Measurements from ENCODE around the gene AKR1B15. TPM values are rescaled to one million over a fixed set of nuclear protein-coding genes. Genes with fewer than 3 reads are reported as not detected.

AKR1B15 gene
- total RNA-seq, 2 donors from 2014 or later: not detected

DNA sequence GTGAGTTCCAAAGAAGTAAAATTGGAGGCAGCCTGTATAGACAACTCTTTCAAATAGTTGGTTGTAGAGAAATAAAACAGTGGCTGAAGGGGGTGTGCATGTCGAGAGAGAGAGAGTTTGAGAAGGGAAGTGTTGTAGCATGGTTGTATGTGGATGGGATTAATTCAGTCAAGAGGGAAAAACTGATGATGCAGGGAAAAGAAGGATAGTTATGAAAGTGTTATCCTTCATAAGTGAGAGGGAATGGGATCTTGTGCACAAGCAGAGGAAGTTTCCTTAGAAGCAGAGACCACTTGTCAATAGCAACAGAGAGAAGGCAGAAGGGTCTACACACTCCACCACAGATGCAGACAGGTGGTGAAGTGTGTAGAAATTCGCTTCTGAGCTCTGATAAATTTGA is 67.7 kb downstream of the AKR1B15 start:
- DNase-seq: no peak
- Mint-ChIP-seq H3K4me3 (no peak overlapping the region), H3K4me1 (no peaks in the 10 kb centered on the region), H3K27ac (no peak overlapping the region), H3K36me3 (ENCODE audit: low read depth) (no peaks in the 10 kb centered on the region), H3K9me3 (no peaks in the 10 kb centered on the region), H3K27me3 (ENCODE audit: insufficient read depth) (peaks cover 13% of the 10 kb centered on the region)
- Histone ChIP-seq H3K27me3 (ENCODE audit: control insufficient read depth, insufficient read depth, low read length, poor library complexity, severe bottlenecking) (peaks cover 36% of the 10 kb centered on the region), H3K9ac (ENCODE audit: extremely low read depth, low read length, poor library complexity, severe bottlenecking) (no peak overlapping the region), H3K4me3 (ENCODE audit: low read length) (no peak overlapping the region), H3K36me3 (ENCODE audit: control insufficient read depth, insufficient read depth, low read length) (no peaks in the 10 kb centered on the region), H3K27ac (ENCODE audit: low read depth, low read length) (no peak overlapping the region), H3K4me1 (ENCODE audit: control insufficient read depth, insufficient read depth, low read length) (no peaks in the 10 kb centered on the region), H3K9me3 (ENCODE audit: control insufficient read depth, low read length) (no peaks in the 10 kb centered on the region)
- 71 to 100% methylated on average over 2 of the region's 2 CpGs for WGBS, 2 experiments (ENCODE audit: insufficient coverage in 1 of 2, insufficient read length in 1 of 2)
- TF ChIP-seq, protein P1, sequence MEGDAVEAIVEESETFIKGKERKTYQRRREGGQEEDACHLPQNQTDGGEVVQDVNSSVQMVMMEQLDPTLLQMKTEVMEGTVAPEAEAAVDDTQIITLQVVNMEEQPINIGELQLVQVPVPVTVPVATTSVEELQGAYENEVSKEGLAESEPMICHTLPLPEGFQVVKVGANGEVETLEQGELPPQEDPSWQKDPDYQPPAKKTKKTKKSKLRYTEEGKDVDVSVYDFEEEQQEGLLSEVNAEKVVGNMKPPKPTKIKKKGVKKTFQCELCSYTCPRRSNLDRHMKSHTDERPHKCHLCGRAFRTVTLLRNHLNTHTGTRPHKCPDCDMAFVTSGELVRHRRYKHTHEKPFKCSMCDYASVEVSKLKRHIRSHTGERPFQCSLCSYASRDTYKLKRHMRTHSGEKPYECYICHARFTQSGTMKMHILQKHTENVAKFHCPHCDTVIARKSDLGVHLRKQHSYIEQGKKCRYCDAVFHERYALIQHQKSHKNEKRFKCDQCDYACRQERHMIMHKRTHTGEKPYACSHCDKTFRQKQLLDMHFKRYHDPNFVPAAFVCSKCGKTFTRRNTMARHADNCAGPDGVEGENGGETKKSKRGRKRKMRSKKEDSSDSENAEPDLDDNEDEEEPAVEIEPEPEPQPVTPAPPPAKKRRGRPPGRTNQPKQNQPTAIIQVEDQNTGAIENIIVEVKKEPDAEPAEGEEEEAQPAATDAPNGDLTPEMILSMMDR (conservative IDR thresholded peaks at IDR 0.05): no peak

DNA sequence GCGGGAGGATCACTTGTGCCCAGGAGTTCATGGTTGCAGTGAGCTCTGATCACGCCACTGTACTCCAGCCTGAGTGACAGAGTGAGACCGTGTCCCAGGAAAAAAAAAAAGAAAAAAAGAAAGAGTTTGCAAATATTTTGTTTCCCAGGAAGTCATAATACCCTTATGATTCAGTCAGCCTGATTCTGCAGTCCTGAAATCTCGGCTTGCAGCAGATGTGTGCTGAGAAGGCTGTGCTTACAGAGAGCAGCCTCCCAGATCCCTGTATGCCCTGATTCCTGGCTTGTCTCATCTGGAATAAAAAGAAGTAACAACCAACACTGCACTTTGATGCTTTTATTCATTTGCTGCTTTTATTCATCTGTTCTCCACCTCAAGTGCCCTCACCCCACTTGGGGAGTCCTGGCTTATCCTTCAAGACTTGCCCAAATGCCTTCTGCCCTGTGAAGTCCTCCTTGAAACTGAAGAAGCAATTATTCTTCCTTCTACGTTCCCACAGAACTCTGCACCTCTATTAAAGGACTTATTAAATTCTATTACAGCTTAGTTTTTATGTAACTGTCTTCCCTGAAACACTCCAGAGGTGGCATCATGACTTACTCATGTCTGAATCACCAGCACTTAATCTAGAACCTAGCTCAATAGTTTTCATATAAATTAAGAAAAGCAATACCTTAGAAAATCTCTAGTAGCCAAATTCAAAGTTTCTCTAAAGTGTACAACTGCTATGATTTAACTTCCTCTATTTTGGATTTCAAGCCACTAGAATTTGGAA is 70.0 kb downstream of the AKR1B15 start:
- Mint-ChIP-seq H3K4me1 (no peaks in the 10 kb centered on the region), H3K36me3 (ENCODE audit: low read depth) (no peaks in the 10 kb centered on the region), H3K27ac (no peak overlapping the region), H3K9me3 (no peaks in the 10 kb centered on the region), H3K4me3 (no peak overlapping the region), H3K27me3 (ENCODE audit: insufficient read depth) (peaks cover 11% of the 10 kb centered on the region)
- TF ChIP-seq, protein P1 (conservative IDR thresholded peaks at IDR 0.05): no peak
- no peaks in the 10 kb centered on the region for H3K36me3 ChIP-seq (ENCODE audit: control insufficient read depth, insufficient read depth, low read length)
- no peaks in the 10 kb centered on the region for H3K4me1 ChIP-seq (ENCODE audit: control insufficient read depth, insufficient read depth, low read length)
- H3K9me3 ChIP-seq (ENCODE audit: control insufficient read depth, low read length): no peaks in the 10 kb centered on the region
- no peak overlapping the region for H3K4me3 ChIP-seq (ENCODE audit: low read length)
- WGBS, 2 experiments (ENCODE audit: insufficient coverage in 1 of 2, insufficient read length in 1 of 2): 85 to 86% methylated on average over 2 to 5 of the region's 5 CpGs
- no peak for DNase-seq
- no peak overlapping the region for H3K9ac ChIP-seq (ENCODE audit: extremely low read depth, low read length, poor library complexity, severe bottlenecking)
- peaks cover 31% of the 10 kb centered on the region for H3K27me3 ChIP-seq (ENCODE audit: control insufficient read depth, insufficient read depth, low read length, poor library complexity, severe bottlenecking)
- no peak overlapping the region for H3K27ac ChIP-seq (ENCODE audit: low read depth, low read length)

DNA sequence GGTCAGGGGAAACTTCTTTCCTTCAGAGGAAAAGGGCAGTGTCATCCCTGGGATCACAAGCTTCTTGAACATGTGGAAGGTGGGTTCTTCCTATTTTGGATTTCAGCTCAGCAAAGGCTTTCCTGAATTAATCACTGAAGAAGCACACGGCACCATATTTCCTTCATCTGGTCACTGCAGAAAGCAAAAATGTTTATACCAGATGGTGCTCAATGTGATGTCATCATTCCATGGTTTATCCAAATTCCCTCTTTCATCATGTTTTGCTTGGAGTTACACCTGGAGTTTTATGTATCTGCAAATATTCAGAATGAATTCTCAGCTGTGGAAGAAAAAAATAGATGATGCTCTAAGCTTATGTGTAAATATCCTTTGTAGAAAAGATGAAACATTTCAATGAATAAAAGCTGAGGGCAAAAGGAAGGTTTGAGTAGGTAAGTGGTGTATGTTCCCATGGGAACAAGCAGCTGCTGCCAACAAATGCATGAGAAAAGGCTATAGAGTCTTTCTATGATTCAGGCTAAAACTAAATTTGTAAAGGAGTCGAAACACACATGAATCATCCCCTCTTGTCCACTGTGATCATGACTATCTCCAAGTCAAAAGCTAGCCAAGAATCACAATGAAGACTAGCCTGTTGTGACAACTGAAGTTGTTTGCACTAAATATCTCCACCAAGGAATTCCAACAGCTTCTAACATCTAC is 70.9 kb downstream of the AKR1B15 start:
- H3K27ac ChIP-seq (ENCODE audit: low read depth, low read length): no peak overlapping the region
- peaks cover 36% of the 10 kb centered on the region for H3K27me3 ChIP-seq (ENCODE audit: control insufficient read depth, insufficient read depth, low read length, poor library complexity, severe bottlenecking)
- Mint-ChIP-seq H3K4me3 (no peak overlapping the region), H3K9me3 (no peaks in the 10 kb centered on the region), H3K27me3 (ENCODE audit: insufficient read depth) (peaks cover 11% of the 10 kb centered on the region), H3K36me3 (ENCODE audit: low read depth) (no peaks in the 10 kb centered on the region), H3K4me1 (no peaks in the 10 kb centered on the region), H3K27ac (no peak overlapping the region)
- TF ChIP-seq, protein P1 (conservative IDR thresholded peaks at IDR 0.05): no peak
- H3K9ac ChIP-seq (ENCODE audit: extremely low read depth, low read length, poor library complexity, severe bottlenecking): no peak overlapping the region
- H3K4me3 ChIP-seq (ENCODE audit: low read length): no peak overlapping the region
- H3K9me3 ChIP-seq (ENCODE audit: control insufficient read depth, low read length): no peaks in the 10 kb centered on the region
- no peaks in the 10 kb centered on the region for H3K36me3 ChIP-seq (ENCODE audit: control insufficient read depth, insufficient read depth, low read length)
- H3K4me1 ChIP-seq (ENCODE audit: control insufficient read depth, insufficient read depth, low read length): no peaks in the 10 kb centered on the region
- WGBS, 2 experiments (ENCODE audit: insufficient coverage in 1 of 2, insufficient read length in 1 of 2): 82 to 92% methylated on average over 2 of the region's 2 CpGs
- no peak for DNase-seq

All from endodermal cell (in vitro differentiated cells).